PC-3 (cell line): Measurements from ENCODE around the gene CSTF3. TPM values are rescaled to one million over a fixed set of nuclear protein-coding genes. Genes with fewer than 3 reads are reported as not detected.

ENCODE experiments used
- ATAC-seq: fragments of 200-7000 bp; cut with Tn5 transposase; 2 replicates; pipeline ENCODE4 v1.9.1; 2020; ENCODE audit warnings: mild to moderate bottlenecking, moderate library complexity
- BruUV-seq: library from RNA; stranded (reverse); fragments of 400-500 nt; replicated peaks from 2 replicates; lab custom pipeline; 2021; lab: Mats Ljungman, UMichigan
- CTCF ChIA-PET: fragments of 300-600 bp; sonication (Branson Sonifier 250); formaldehyde crosslinking; loops from one replicate; lab custom pipeline; 2022; ENCODE audit warnings: antibody characterized with exemption; lab: Charles Lee
- POLR2A ChIA-PET: fragments of 300-600 bp; sonication (Branson Sonifier 250); formaldehyde crosslinking; loops from one replicate; lab custom pipeline; 2022; ENCODE audit warnings: antibody characterized with exemption; ENCODE audit not compliant: unreplicated experiment; lab: Charles Lee
- DNase-seq: peaks from one replicate; pipeline ENCODE4 v3.0.0-alpha.2; 2015
- H2AFZ ChIP-seq: fragments of 300-600 bp; sonication (generic); 2 replicates; pipeline ENCODE4 v1.6.0; 2016; ENCODE audit warnings: antibody characterized with exemption, low read length
- H3F3A ChIP-seq: fragments of 300-600 bp; sonication (generic); one replicate; pipeline ENCODE4 v1.6.0; 2017; ENCODE audit warnings: antibody characterized with exemption, low read length, control low read depth, mild to moderate bottlenecking; ENCODE audit not compliant: unreplicated experiment
- H3K27ac ChIP-seq: fragments of 300-600 bp; sonication (generic); 2 replicates; pipeline ENCODE4 v1.5.1; 2016; ENCODE audit warnings: mild to moderate bottlenecking, low read length
- H3K27me3 ChIP-seq: fragments of 300-600 bp; sonication (generic); 2 replicates; pipeline ENCODE4 v1.6.1; 2016; ENCODE audit warnings: low read length, mixed read lengths
- H3K36me3 ChIP-seq: fragments of 300-600 bp; sonication (generic); 2 replicates; pipeline ENCODE4 v1.6.1; 2016; ENCODE audit warnings: low read depth, mixed run types, low read length, mixed read lengths
- H3K4me1 ChIP-seq: fragments of 300-600 bp; sonication (generic); 2 replicates; pipeline ENCODE4 v1.5.1; 2016; ENCODE audit warnings: low read length; ENCODE audit not compliant: insufficient read depth
- H3K4me2 ChIP-seq: fragments of 300-600 bp; sonication (generic); 2 replicates; pipeline ENCODE4 v1.6.0; 2016; ENCODE audit warnings: low read length
- H3K4me3 ChIP-seq: fragments of 300-600 bp; sonication (generic); 2 replicates; pipeline ENCODE4 v1.5.1; 2016; ENCODE audit warnings: mild to moderate bottlenecking, low read length, mixed read lengths
- H3K79me2 ChIP-seq: fragments of 300-600 bp; sonication (generic); 2 replicates; pipeline ENCODE4 v1.6.1; 2017; ENCODE audit warnings: low read length, mixed read lengths
- H3K9ac ChIP-seq: fragments of 300-600 bp; sonication (generic); 2 replicates; pipeline ENCODE4 v1.6.0; 2016; ENCODE audit warnings: mild to moderate bottlenecking, low read length
- H3K9me2 ChIP-seq: fragments of 300-600 bp; sonication (generic); replicated peaks from 2 replicates; pipeline ENCODE4 v1.6.1; 2016; ENCODE audit warnings: mixed run types, low read length, mixed read lengths
- H3K9me3 ChIP-seq: fragments of 300-600 bp; sonication (generic); 2 replicates; pipeline ENCODE4 v1.6.1; 2016; ENCODE audit warnings: low read length, mixed read lengths
- H4K20me1 ChIP-seq: fragments of 300-600 bp; sonication (generic); 2 replicates; pipeline ENCODE4 v1.6.1; 2016; ENCODE audit warnings: low read length, mixed read lengths
- EZH2 ChIP-seq: fragments of 300-600 bp; sonication (generic); IDR thresholded peaks from one replicate; pipeline ENCODE4 v1.6.1; 2017; ENCODE audit warnings: antibody characterized with exemption, mild to moderate bottlenecking, low read length; ENCODE audit not compliant: unreplicated experiment
- EZH2phosphoT487 ChIP-seq: fragments of 300-600 bp; sonication (generic); IDR thresholded peaks from 2 replicates; pipeline ENCODE4 v1.6.1; 2018; ENCODE audit warnings: mild to moderate bottlenecking, antibody characterized with exemption, low read length, borderline replicate concordance
- intact Hi-C: fragments of 100-400 bp; cut with micrococcal nuclease; formaldehyde crosslinking; loops from 2 replicates; pipeline ENCODE4 v1.9.0; 2023
- total RNA-seq: library from RNA; depleted of rRNA; stranded (reverse); fragments of >200 nt; gene quantifications from 2 replicates; pipeline ENCODE4 v1.2.3, GENCODE V29; 2014; rRNA removed
- TF ChIP-seq, protein P1 (sequence below): fragments of 300-600 bp; sonication (generic); conservative IDR thresholded peaks from 2 replicates; pipeline ENCODE4 v1.5.1; 2017; ENCODE audit warnings: antibody characterized with exemption, low read depth, mild to moderate bottlenecking, low read length

The CSTF3 gene
- total RNA-seq, 1 experiment from 2014 or later, result 30.0 TPM

DNA sequence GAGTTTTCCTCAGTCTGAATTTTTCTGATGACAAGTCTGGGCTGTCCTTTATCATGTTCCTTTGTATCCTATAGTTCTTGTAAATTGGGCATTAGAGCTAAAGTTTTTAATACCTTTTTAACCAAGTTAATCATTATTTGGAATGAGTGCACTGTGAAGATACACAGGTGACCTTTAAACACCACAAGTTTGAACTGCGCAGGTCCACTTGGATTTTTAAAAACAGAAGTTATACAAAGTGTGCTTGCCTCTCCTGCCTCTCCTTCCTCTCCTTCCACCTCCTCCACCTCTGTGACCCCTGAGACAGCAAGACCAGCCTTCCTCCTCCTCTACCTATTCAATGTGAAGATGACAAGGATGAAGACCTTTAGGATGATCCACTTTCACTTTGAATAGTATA is 126.3 kb downstream of the CSTF3 start:
- no peaks in the 10 kb centered on the region for H3K36me3 ChIP-seq
- POLR2A ChIA-PET, result interaction anchor here (0.6 kb wide), 1 partner anchor 13 kb away, joined by 3 read pairs; no protein-coding TSS in a partner anchor
- intact Hi-C loops, result no loop called here
- no peak overlapping the region for H3K27ac ChIP-seq
- ATAC-seq (no peak), DNase-seq (no peak)
- no peaks in the 10 kb centered on the region for H3K79me2 ChIP-seq
- no peaks in the 10 kb centered on the region for H3K9me3 ChIP-seq
- H3K4me1 ChIP-seq, result peaks cover 8% of the 10 kb centered on the region; the same call in 1 of the 2 replicates
- no peaks in the 10 kb centered on the region for H3F3A ChIP-seq
- no peaks in the 10 kb centered on the region for H3K9me2 ChIP-seq
- no TSS peak for BruUV-seq
- CTCF ChIA-PET, result no interaction called here
- no peak overlapping the region for H2AFZ ChIP-seq
- TF ChIP-seq, protein P1, sequence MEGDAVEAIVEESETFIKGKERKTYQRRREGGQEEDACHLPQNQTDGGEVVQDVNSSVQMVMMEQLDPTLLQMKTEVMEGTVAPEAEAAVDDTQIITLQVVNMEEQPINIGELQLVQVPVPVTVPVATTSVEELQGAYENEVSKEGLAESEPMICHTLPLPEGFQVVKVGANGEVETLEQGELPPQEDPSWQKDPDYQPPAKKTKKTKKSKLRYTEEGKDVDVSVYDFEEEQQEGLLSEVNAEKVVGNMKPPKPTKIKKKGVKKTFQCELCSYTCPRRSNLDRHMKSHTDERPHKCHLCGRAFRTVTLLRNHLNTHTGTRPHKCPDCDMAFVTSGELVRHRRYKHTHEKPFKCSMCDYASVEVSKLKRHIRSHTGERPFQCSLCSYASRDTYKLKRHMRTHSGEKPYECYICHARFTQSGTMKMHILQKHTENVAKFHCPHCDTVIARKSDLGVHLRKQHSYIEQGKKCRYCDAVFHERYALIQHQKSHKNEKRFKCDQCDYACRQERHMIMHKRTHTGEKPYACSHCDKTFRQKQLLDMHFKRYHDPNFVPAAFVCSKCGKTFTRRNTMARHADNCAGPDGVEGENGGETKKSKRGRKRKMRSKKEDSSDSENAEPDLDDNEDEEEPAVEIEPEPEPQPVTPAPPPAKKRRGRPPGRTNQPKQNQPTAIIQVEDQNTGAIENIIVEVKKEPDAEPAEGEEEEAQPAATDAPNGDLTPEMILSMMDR, result no peak
- TF ChIP-seq EZH2phosphoT487, result no peak
- TF ChIP-seq EZH2, result no peak
- no peak overlapping the region for H3K4me2 ChIP-seq
- no peaks in the 10 kb centered on the region for H3K27me3 ChIP-seq
- no peak overlapping the region for H3K4me3 ChIP-seq
- H3K9ac ChIP-seq, result no peak overlapping the region
- H4K20me1 ChIP-seq, result no peaks in the 10 kb centered on the region

Other genes with a start within 250 kb of the CSTF3 start
- not detected in 2 replicates for gene DEPDC7, start 145.6 kb downstream of the CSTF3 start, total RNA-seq
- 12.9 and 15.2 TPM in 2 replicates for gene TCP11L1, start 121.9 kb downstream of the CSTF3 start, total RNA-seq
- gene HIPK3, start 95.9 kb upstream of the CSTF3 start, total RNA-seq, result 19.4 and 28.1 TPM in 2 replicates
- 11.4 and 15.8 TPM in 2 replicates for gene KIAA1549L, start 214.6 kb upstream of the CSTF3 start, total RNA-seq